ENCODE data around the gene TRIO. TPM values are rescaled to one million over a fixed set of nuclear protein-coding genes. Genes with fewer than 3 reads are reported as not detected.
A peak's percentile ranks its signal among the peaks of the same experiment; 100 is the strongest.

Gene TRIO
- total RNA-seq, 6 experiments from 2014 or later: 167 to 219 (median 190) TPM

GRCh38 chr5:14175381-14175780 lies 32.2 kb downstream of the TRIO start:
- Mint-ChIP-seq H3K4me3 (no peak overlapping the region), H3K36me3 (ENCODE audit: low read depth) (peaks cover 25% of the 10 kb centered on the region), H3K27ac (peak overlapping the region; percentile 61), H3K4me1 (ENCODE audit: low read depth) (peaks cover 88% of the 10 kb centered on the region), H3K27me3 (ENCODE audit: insufficient read depth) (peaks cover 3% of the 10 kb centered on the region; the same call in 1 of the 2 replicates), H3K9me3 (no peaks in the 10 kb centered on the region)
- no peak for DNase-seq
- TF ChIP-seq CTCF (IDR thresholded peaks at IDR 0.05): no peak; the same call in 1 of the 2 replicates

DNA sequence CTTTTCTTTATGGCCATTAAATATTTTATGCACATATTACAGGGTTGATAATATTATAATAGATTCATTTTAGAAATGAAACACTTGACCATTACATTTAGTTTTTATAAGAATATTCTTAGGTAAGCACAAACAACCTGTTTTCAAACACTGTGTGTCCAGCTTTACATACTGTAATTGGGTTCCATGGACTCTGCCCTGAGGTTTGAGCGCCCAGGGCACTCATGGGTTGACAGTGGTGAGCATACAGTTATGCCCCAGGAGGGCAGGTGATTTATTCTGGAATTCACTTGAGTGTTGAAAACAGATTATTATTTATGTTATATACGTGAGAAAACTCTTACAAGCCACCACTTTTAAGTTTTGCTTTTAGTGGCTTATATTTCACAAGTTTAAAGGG lies 33.7 kb downstream of the TRIO start:
- peaks cover 85% of the 10 kb centered on the region for H3K4me1 Mint-ChIP-seq (ENCODE audit: low read depth)
- peaks cover 3% of the 10 kb centered on the region; the same call in 1 of the 2 replicates for H3K27me3 Mint-ChIP-seq (ENCODE audit: insufficient read depth)
- H3K27ac Mint-ChIP-seq: peak overlapping the region; percentile 95

GRCh38 chr5:14177634-14178033 lies 34.5 kb downstream of the TRIO start:
- H3K9me3 Mint-ChIP-seq: no peaks in the 10 kb centered on the region
- peak overlapping the region; percentile 48 for H3K4me3 Mint-ChIP-seq
- no peak for TF ChIP-seq CTCF (IDR thresholded peaks at IDR 0.05)
- H3K27me3 Mint-ChIP-seq (ENCODE audit: insufficient read depth): no peaks in the 10 kb centered on the region; the same call in 1 of the 2 replicates
- peak overlapping the region; percentile 95 for H3K27ac Mint-ChIP-seq
- H3K4me1 Mint-ChIP-seq (ENCODE audit: low read depth): peaks cover 85% of the 10 kb centered on the region
- DNase-seq: no peak
- peaks cover 24% of the 10 kb centered on the region for H3K36me3 Mint-ChIP-seq (ENCODE audit: low read depth)

More for the DNA sequence above, 33.7 kb downstream of the TRIO start:
- Mint-ChIP-seq H3K4me3 (peak overlapping the region; percentile 48; the same call in 1 of the 2 replicates), H3K9me3 (no peaks in the 10 kb centered on the region), H3K36me3 (ENCODE audit: low read depth) (peaks cover 26% of the 10 kb centered on the region)
- DNase-seq: no peak
- no peak for TF ChIP-seq CTCF (IDR thresholded peaks at IDR 0.05)

- no peak for DNase-seq
- peak overlapping the region; percentile 95 for H3K27ac Mint-ChIP-seq
- no peaks in the 10 kb centered on the region for H3K27me3 Mint-ChIP-seq (ENCODE audit: insufficient read depth)
- TF ChIP-seq CTCF (IDR thresholded peaks at IDR 0.05): no peak
- H3K4me3 Mint-ChIP-seq: peak overlapping the region; percentile 79
- no peaks in the 10 kb centered on the region for H3K9me3 Mint-ChIP-seq
- peaks cover 86% of the 10 kb centered on the region for H3K4me1 Mint-ChIP-seq (ENCODE audit: low read depth)
- H3K36me3 Mint-ChIP-seq (ENCODE audit: low read depth): peaks cover 22% of the 10 kb centered on the region
Observed at GRCh38 chr5:14178091-14178490, 34.9 kb downstream of the TRIO start.

- peak overlapping the region; percentile 95 for H3K27ac Mint-ChIP-seq
- DNase-seq: peak; percentile 79
- peaks cover 23% of the 10 kb centered on the region for H3K36me3 Mint-ChIP-seq (ENCODE audit: low read depth)
- peaks cover 86% of the 10 kb centered on the region for H3K4me1 Mint-ChIP-seq (ENCODE audit: low read depth)
- no peaks in the 10 kb centered on the region for H3K9me3 Mint-ChIP-seq
- peak overlapping the region; percentile 79 for H3K4me3 Mint-ChIP-seq
- no peaks in the 10 kb centered on the region for H3K27me3 Mint-ChIP-seq (ENCODE audit: insufficient read depth)
- no peak for TF ChIP-seq CTCF (IDR thresholded peaks at IDR 0.05)
Observed at GRCh38 chr5:14178671-14179211, 35.6 kb downstream of the TRIO start.

Data from HFFc6 (cell line).